ENCODE results near the gene CCDC24. TPM values are rescaled to one million over a fixed set of nuclear protein-coding genes. Genes with fewer than 3 reads are reported as not detected.

The CCDC24 gene
- polyA plus RNA-seq, 3 donors, result 1.1 to 3.0 (median 1.9) TPM

DNA sequence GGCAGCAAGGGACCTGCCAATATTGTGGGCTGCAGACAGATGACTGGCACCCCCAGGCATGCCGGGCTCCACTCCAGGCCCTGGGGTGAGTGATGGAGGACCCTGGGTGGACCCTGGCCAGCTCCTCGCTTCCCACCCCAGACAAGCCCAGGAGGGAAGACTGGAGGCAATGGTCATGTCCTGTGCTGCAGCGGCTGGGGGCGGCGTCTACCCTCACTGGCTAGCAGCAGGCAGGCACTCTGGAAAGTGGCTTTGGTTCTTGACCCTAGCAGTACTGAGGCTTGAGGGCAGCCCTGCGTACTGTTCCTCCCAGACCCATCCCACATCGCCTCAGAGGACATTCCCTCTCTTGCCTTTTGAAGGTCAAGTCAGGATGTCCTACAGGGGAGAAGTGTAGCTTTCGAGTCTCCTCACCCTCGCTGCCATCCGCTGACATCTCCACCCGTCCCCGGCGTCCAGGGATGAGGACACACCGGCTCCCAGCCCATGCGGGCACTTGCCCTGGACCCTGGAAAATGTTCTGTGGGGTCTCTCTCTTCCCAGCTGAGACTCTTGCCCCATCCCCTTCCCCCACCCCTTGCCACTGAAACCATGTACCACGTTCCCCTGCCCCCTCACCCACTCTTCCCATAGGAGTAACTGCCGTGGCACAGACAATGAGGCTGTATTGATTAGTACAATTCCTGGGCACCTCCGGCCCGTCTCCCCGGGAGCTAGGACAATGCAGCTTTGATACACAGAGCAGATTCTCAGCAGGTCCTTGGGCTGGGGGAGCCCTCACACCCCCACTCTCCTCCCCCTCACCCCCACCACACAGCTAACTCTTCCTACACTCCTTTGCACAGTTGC lies 24.9 kb downstream of the CCDC24 start:
- H3K27ac Mint-ChIP-seq, result no peak overlapping the region
- WGBS (ENCODE audit: insufficient coverage), result 95% methylated on average over 16 of the region's 20 CpGs
- no peak for DNase-seq
- H3K4me3 Mint-ChIP-seq, result no peak overlapping the region
- intact Hi-C loops (cut with micrococcal nuclease), result no loop called here
- no peaks in the 10 kb centered on the region for H3K9me3 Mint-ChIP-seq
- Histone ChIP-seq H3K4me3 (replicated peaks in 1 of 3; ENCODE audit: low read depth in 2 of 3, low read length in 3 of 3) (no peak overlapping the region), H3K9me3 (replicated peaks in 1 of 2; ENCODE audit: control insufficient read depth in 1 of 2, insufficient read depth in 1 of 2, low read length in 2 of 2) (no peaks in the 10 kb centered on the region), H3K4me1 (ENCODE audit: control insufficient read depth in 1 of 2, insufficient read depth in 2 of 2, low read length in 2 of 2) (no peaks in the 10 kb centered on the region), H3K27me3 (ENCODE audit: control insufficient read depth in 2 of 2, insufficient read depth in 2 of 2, low read length in 2 of 2) (no peaks in the 10 kb centered on the region), H2AFZ (ENCODE audit: insufficient read depth, low read depth, low read length, poor library complexity, severe bottlenecking) (no peak overlapping the region), H4K20me1 (ENCODE audit: insufficient read depth, low read length) (no peaks in the 10 kb centered on the region), H3K36me3 (replicated peaks in 1 of 2; ENCODE audit: control insufficient read depth in 1 of 2, insufficient read depth in 2 of 2, low read length in 2 of 2) (no peaks in the 10 kb centered on the region), H3K79me2 (ENCODE audit: insufficient read depth, low read length) (no peaks in the 10 kb centered on the region), H3K9ac (ENCODE audit: insufficient read depth, low read length, poor library complexity, severe bottlenecking) (no peak overlapping the region), H3K27ac (ENCODE audit: low read depth in 1 of 2, low read length in 2 of 2) (no peak overlapping the region), H3K4me2 (replicated peaks; ENCODE audit: extremely low read depth, low read length, poor library complexity, severe bottlenecking) (no peak overlapping the region)
- no peaks in the 10 kb centered on the region for H3K36me3 Mint-ChIP-seq
- H3K27me3 Mint-ChIP-seq (ENCODE audit: low read depth in 3 of 3), result peaks cover 1 to 11% (median 2%) of the 10 kb centered on the region in 3 donors
- peaks cover 4% of the 10 kb centered on the region for H3K4me1 Mint-ChIP-seq
- TF ChIP-seq, protein P1, sequence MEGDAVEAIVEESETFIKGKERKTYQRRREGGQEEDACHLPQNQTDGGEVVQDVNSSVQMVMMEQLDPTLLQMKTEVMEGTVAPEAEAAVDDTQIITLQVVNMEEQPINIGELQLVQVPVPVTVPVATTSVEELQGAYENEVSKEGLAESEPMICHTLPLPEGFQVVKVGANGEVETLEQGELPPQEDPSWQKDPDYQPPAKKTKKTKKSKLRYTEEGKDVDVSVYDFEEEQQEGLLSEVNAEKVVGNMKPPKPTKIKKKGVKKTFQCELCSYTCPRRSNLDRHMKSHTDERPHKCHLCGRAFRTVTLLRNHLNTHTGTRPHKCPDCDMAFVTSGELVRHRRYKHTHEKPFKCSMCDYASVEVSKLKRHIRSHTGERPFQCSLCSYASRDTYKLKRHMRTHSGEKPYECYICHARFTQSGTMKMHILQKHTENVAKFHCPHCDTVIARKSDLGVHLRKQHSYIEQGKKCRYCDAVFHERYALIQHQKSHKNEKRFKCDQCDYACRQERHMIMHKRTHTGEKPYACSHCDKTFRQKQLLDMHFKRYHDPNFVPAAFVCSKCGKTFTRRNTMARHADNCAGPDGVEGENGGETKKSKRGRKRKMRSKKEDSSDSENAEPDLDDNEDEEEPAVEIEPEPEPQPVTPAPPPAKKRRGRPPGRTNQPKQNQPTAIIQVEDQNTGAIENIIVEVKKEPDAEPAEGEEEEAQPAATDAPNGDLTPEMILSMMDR (IDR thresholded peaks at IDR 0.05), result no peak

DNA sequence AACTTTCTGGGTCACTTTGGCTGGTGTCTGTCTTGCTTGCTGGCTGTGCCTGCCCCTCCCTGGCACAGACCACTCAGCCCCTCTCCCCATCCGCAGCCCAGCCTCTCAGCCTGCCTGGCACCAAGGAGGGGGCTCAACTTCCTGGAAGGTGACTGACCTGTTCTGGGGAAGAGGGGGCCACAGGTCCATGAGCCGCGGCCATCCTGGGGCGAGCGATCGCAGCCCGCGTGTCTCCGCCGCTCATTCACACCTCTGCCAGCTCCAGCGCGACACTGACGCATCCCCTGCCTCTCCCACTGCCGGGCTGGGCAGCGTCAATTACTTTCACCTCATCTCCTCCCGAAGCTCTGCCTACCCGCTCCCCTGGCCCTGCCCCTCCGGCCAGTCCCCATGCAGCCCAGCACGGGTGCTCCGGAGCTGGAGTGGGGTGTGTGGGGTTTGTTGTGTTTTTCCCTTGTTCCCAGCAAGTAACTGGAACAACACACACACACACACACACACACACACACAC lies 25.5 kb downstream of the CCDC24 start:
- no peaks in the 10 kb centered on the region for H3K4me1 ChIP-seq (ENCODE audit: control insufficient read depth in 1 of 2, insufficient read depth in 2 of 2, low read length in 2 of 2)
- H3K4me3 ChIP-seq (replicated peaks in 1 of 3; ENCODE audit: low read depth in 2 of 3, low read length in 3 of 3), result no peak overlapping the region
- H3K79me2 ChIP-seq (ENCODE audit: insufficient read depth, low read length), result no peaks in the 10 kb centered on the region
- no peak overlapping the region for H3K27ac ChIP-seq (ENCODE audit: low read depth in 1 of 2, low read length in 2 of 2)
- peaks cover 0 to 9% (median 2%) of the 10 kb centered on the region in 3 donors for H3K27me3 Mint-ChIP-seq (ENCODE audit: low read depth in 3 of 3)
- TF ChIP-seq, protein P1 (IDR thresholded peaks at IDR 0.05), result no peak
- H3K36me3 Mint-ChIP-seq, result no peaks in the 10 kb centered on the region
- WGBS (ENCODE audit: insufficient coverage), result 89% methylated on average over 11 of the region's 20 CpGs
- no peak overlapping the region for H3K4me3 Mint-ChIP-seq
- H3K4me1 Mint-ChIP-seq, result peaks cover 4% of the 10 kb centered on the region
- no peak overlapping the region for H3K9ac ChIP-seq (ENCODE audit: insufficient read depth, low read length, poor library complexity, severe bottlenecking)
- H3K27me3 ChIP-seq (ENCODE audit: control insufficient read depth in 2 of 2, insufficient read depth in 2 of 2, low read length in 2 of 2), result no peaks in the 10 kb centered on the region
- no peaks in the 10 kb centered on the region for H3K36me3 ChIP-seq (replicated peaks in 1 of 2; ENCODE audit: control insufficient read depth in 1 of 2, insufficient read depth in 2 of 2, low read length in 2 of 2)
- H3K9me3 Mint-ChIP-seq, result no peaks in the 10 kb centered on the region
- H3K27ac Mint-ChIP-seq, result no peak overlapping the region
- no peak for DNase-seq
- H3K9me3 ChIP-seq (replicated peaks in 1 of 2; ENCODE audit: control insufficient read depth in 1 of 2, insufficient read depth in 1 of 2, low read length in 2 of 2), result no peaks in the 10 kb centered on the region
- intact Hi-C loops (cut with micrococcal nuclease), result no loop called here
- H3K4me2 ChIP-seq (replicated peaks; ENCODE audit: extremely low read depth, low read length, poor library complexity, severe bottlenecking), result no peak overlapping the region
- H4K20me1 ChIP-seq (ENCODE audit: insufficient read depth, low read length), result no peaks in the 10 kb centered on the region
- no peak overlapping the region for H2AFZ ChIP-seq (ENCODE audit: insufficient read depth, low read depth, low read length, poor library complexity, severe bottlenecking)

Measured in CD14-positive monocyte (primary cell).